GM21737 (cell line): ENCODE results near the gene PPRC1.

Experiments
- ATAC-seq: cut with Tn5 transposase; IDR thresholded peaks from one replicate; pipeline ENCODE4 v1.9.1; 2021; ENCODE audit warnings: mild to moderate bottlenecking, moderate library complexity; ENCODE audit not compliant: unreplicated experiment

PPRC1 gene, protein sequence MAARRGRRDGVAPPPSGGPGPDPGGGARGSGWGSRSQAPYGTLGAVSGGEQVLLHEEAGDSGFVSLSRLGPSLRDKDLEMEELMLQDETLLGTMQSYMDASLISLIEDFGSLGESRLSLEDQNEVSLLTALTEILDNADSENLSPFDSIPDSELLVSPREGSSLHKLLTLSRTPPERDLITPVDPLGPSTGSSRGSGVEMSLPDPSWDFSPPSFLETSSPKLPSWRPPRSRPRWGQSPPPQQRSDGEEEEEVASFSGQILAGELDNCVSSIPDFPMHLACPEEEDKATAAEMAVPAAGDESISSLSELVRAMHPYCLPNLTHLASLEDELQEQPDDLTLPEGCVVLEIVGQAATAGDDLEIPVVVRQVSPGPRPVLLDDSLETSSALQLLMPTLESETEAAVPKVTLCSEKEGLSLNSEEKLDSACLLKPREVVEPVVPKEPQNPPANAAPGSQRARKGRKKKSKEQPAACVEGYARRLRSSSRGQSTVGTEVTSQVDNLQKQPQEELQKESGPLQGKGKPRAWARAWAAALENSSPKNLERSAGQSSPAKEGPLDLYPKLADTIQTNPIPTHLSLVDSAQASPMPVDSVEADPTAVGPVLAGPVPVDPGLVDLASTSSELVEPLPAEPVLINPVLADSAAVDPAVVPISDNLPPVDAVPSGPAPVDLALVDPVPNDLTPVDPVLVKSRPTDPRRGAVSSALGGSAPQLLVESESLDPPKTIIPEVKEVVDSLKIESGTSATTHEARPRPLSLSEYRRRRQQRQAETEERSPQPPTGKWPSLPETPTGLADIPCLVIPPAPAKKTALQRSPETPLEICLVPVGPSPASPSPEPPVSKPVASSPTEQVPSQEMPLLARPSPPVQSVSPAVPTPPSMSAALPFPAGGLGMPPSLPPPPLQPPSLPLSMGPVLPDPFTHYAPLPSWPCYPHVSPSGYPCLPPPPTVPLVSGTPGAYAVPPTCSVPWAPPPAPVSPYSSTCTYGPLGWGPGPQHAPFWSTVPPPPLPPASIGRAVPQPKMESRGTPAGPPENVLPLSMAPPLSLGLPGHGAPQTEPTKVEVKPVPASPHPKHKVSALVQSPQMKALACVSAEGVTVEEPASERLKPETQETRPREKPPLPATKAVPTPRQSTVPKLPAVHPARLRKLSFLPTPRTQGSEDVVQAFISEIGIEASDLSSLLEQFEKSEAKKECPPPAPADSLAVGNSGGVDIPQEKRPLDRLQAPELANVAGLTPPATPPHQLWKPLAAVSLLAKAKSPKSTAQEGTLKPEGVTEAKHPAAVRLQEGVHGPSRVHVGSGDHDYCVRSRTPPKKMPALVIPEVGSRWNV (N-terminal part only)

DNA sequence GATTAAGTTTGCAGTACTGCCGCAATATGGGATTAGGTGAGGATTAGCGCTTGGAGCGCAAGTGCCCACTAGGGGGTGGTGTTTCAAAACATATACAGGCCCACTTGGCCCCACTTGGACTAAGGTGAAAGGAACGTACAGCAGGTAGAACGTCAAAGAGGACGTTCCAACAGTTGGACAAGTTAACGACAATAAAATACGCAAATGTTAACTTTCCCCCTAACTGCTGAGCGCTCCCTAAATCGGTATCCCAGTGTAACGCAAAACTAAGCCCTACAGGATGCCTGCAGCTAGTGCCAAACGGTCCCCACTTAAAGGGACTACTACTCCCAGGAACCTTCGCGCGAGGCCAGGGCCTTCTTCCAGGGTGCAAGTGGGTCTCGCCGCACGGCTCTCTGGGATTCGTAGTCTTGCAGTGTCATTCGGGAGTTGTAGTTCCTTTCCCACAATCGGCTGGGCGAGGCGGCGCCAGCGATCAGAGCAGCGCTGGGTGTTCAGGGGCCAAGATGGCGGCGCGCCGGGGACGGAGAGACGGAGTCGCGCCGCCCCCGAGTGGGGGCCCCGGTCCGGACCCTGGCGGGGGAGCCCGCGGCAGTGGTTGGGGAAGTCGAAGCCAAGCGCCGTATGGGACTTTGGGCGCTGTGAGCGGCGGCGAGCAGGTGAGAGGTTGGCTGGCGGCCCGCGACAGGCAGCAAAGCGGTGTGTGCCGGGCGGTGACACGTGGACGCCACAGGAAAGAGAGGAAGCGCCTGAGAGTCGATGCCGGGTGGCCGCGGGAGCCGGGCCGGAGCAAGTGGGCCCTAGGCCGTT, at the start of gene PPRC1:
PPRC1 (plus strand) TSS at position 478 of the 810 bp plus-strand sequence; CDS start at position 507, 29 bp downstream.
- ATAC-seq: peak; percentile 95

DNA sequence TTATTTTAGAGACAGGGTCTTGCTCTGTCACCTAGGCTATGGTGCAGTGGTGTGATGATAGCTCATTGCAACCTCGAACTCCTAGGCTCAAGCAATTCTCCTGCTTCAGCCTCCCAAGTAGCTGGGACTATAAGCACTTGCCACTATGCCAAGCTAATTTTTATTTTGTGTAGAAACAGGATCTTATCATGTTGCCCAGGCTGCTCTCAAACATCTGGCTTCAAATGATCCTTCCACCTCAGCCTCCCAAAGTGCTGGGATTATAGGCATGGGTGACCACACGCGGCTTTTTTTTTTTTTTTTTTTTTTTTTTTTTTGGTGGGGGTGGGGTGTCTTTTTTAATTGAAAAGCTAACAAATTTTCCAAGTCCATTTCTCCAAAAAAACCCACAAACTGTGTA, 49.3 kb upstream of the PPRC1 start:
- ATAC-seq: no peak

DNA sequence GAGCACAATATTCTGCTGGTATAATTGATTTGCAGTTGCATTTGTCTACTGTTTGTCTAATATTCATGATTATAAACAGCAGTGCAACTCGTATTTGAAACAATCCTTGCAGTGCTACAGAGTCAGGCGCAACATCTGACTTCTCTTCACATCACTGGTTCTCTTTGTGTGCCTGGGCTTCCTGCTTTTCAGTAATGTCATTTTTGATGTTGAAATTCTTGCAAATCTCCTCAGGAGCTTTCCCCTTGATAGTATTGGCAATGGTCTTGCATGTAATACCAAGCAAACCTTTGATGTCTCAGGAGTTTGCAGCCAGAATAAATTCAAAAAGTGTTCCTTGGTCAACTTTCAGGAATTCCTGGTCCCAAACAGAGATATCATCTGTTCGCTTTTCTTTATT, 47.5 kb upstream of the PPRC1 start:
- ATAC-seq: no peak

DNA sequence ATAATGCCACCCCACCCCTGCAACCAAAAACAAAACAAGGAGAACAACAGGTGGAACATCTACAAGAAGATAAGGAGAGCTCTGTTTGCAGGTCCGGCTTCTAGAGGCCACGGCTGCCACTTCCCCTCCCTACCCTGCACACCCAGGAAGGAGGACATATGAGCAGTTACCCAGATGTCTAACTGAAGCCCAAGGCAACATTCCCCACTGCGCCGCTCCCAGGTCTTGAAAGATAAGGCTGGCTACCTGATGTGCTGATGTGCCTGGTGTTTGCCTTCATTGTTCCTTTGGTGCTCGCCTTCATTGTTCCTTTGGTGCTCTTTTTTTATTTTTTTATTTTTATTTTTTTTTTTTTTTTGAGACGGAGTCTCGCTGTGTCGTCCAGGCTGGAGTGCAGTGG, 46.6 kb upstream of the PPRC1 start:
- ATAC-seq: no peak

DNA sequence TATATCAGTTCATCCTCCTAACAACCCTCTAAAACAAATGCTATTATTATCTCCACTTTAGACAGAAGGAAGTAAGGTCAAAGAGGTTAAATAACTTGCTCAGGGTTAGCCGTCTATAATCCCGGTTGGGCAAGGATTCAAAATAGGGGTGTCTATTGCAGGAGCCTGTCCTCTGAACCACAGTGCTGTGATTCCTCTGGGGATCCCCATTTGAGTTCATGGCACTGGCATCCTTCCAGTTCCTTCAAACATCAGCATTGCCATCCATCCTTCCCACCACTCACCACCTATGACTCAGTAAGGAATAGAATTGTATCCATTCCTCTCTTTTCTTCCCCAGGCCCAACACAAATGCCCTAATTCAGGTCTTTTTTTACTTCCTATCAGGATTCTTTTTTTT, 42.1 kb upstream of the PPRC1 start:
- no peak for ATAC-seq

DNA sequence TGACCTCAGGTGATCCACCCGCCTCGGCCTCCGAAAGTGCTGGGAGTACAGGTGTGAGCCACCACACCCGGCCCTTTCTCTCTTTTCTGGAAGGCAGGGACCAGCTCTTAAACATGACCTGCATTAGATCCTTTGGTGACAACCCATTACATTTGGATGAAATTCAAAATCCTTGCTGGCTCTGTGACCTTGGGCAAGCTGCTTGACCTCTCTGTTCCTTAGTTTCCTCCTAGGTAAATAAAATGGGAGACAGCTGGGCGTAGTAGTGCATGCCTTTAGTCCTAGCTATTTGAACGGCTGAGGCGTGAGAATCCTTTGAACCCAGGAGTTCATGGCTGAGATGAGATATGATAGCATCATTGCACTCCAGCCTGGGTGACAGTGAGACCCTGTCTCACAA, 36.4 kb upstream of the PPRC1 start:
- no peak for ATAC-seq

DNA sequence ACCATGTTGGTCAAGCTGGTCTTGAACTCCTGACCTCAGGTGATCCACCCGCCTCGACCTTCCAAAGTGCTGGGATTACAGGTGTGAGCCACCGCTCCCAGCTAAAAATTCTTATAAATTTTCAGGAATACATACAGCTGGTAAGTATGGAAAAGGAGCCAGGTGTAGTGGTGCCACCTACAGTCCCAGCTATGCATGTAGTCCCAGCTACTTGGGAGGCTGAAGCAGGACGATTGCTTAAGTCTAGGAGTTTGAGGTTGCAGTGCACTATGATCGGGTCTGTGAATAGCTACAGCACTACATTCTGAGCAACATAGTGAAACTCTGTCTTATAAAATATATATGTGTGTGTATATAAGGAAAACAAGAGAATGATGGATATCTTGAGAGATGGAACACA, 31.7 kb upstream of the PPRC1 start:
- no peak for ATAC-seq

DNA sequence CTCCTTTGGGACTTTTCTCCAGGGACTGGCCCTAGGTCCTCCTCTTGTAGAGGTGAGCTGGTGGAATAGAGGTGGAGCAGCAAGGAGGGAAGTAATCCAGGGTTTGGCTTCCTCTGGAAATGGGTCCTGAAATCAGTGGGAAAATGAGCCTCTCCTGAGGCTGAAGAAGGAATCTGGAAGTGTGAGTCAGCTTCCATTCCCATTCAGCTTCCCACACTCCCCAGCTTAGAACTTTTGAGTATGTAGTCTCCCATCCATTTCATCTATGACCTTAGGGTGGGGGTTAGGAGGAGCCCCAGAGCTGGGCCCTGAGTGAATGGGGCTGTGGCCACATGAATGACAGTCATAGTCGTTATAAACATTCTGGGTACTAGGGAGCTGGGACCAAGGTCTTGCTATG, 30.4 kb upstream of the PPRC1 start:
- ATAC-seq: no peak

DNA sequence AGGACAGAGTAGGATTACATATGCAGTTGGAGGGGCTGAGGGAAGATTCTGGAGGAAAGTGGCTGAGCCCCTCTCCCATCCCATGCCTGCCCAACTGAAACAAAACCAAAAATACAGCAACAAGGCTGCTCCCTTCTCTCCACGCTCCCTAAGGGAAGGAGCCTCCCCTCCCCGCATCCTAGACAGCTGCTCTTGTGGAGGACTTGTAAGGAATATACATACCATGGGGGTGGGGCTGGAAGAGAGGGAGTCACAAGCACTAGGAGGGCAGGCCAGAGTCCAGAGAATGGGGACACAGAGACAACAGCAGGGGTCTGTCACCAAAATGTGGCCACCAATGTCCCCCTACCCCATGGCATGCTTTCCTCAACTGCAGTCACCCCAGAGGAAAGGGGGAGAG, 25.8 kb upstream of the PPRC1 start:
- ATAC-seq: no peak

DNA sequence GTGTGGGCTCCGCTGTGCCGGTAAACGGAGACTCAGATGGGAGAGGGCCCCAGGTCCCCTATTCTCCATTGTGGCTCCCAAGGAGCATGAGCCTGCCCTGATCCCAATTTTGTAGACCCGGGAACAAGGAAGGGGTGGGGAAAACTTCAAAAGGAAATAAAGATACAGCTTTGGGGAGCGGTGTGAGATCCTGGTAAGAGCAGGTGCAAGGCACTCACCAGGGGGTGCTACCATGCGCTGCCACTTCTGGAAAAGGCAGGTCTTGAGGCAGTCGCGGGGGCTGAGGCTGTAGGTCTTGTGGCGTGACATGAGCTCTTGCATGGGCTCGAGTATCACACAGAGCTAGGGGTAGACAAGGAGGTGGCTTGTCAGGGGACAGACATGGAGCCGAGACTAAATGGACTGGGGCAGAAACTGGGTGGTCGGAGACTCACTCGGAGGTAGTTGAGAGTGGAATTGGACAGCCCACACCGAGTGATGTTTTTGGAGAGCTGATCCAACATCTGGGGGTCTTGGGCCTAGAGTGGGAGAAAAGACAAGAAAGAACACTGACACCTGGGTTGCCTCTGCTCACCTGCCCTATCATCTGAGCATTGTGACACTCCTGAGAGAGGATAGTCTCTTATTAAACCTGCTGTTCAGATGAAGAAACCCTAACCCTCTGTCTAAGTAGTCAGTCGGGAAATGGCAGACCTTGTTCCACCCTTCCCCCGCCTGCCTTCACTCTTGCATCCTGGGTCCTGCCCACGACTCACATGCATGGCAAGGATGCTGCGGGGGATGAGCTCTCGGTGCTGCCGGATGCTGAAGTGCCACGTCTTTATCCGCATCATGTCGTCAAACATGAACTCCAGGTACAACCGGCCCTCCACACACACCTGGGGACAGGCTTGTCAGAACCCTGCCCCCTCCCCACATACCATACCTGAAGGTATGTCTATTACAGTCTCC, 23.4 kb upstream of the PPRC1 start:
- ATAC-seq: no peak

DNA sequence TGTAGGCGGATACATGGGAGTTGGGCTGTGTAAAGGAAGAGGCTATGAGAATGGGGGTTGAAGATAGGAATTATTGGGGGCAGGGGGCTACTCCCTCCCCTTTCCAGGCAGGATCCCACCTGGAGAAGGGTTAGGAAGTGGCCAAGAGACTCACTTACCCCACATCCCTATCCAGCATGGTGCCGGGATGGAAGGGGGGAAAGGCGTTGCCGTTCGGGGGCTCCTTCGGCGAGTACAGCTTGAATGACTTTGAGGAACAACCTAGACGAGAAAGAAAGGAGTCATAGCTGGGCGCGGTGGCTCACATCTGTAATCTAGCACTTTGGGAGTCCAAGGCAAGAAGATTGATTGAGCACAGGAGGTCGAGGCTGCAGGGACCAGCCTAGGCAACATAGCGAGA, 21.6 kb upstream of the PPRC1 start:
- no peak for ATAC-seq

DNA sequence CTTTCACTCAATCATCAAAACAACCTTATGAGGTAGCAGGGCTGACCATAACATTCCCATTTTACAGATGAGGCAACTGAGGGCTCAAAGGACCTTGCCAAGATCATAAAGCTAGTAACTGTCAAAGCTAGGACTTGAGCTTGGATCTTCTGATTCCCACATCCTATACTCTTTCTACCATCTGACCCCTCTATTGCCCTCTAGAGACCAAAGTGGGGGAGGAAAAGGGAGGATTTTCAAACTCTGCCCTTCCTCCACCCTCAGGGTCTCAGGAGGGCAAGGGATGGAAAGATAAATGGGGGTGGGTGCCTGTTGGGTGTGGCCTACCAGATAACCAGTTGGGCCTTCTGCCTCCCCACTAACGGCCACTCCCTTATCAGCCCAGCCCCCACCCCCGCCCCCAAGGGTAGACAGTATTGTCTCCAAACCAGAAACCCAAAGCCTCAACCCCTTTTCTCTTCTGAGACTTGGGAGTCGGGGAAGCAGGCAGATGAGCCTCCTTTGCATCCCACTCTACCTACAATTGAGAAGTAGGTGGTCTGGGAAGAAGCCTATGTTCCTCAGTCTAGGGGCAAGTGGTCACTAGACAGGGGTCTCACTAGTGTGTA, 20.5 kb upstream of the PPRC1 start:
- no peak for ATAC-seq

DNA sequence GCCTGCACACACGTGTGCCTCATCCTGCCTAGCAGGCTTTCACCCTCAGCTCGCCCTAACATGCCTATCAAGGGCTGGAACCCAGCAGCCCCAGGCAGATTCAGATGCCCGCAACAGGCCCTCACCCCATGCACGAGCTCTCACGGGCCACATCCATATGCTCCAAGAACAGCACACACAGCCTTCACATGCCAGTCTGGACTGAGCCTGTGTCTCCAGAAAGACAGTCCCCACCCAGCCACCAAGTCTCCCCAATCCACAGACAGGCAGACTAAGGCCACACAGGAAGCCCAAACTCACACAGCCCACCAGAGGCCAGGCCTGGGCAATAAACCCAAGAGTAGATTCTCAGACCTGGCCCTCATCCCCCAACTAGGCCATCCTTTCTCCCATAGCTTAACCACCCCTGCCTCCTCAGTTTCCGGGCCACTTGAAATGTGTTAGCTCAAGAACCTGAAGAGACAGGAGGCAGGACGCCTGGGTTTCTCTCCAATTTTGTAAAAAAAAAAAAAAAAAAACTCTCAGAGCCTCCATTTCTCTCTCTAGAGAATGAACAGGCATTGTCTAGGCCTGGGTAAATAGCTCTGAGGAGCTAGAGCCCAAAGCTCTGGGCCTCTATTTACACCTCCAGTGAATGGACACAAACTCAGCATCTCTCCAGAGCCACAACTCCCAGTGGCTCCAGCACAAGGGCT, 19.4 kb upstream of the PPRC1 start:
- no peak for ATAC-seq

DNA sequence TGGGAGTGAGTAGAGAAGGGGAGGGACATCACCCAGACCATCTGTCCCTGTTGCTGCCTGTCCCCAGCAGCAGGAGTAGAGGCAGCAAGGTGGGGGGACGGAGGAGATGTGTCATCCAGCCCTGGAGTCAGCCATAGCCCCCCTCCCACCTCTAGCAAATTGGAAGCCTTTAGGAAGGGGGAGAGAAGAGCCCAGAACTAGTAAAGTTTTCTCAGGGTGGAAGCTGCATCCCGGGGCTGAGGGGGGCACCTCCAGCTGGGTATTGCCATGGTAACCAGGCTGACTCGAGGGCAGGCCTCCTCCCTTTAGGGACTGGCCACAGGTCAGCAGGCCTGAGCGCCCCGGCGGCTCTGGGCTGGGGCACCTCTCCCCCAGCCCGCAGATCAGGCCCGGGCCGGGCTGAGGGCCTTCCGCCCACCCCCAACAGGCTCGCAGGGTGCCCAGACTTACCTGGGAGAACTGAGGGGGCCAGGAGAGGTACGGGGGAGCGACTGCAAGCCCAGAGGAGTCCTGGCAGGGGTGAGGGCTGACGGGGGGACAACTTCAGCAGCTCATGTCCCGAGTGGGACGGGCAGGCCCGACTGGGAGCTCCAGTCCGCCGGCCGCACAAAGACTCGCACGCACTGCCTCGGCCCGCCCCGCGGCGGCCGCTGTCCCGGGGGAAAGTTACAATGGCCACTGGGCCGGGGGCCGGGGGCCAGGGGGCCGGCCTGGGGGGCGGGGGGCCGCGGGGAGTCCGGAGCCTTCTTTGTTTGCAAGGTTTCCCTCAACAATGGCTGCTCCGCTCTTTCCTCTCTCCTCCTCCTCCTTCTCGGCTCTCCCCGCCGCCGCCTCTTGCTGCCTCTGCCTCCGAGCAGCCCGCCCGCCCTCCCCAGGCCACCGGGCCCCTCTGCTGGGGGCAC, 18.6 kb upstream of the PPRC1 start:
- ATAC-seq: peak; percentile 6

DNA sequence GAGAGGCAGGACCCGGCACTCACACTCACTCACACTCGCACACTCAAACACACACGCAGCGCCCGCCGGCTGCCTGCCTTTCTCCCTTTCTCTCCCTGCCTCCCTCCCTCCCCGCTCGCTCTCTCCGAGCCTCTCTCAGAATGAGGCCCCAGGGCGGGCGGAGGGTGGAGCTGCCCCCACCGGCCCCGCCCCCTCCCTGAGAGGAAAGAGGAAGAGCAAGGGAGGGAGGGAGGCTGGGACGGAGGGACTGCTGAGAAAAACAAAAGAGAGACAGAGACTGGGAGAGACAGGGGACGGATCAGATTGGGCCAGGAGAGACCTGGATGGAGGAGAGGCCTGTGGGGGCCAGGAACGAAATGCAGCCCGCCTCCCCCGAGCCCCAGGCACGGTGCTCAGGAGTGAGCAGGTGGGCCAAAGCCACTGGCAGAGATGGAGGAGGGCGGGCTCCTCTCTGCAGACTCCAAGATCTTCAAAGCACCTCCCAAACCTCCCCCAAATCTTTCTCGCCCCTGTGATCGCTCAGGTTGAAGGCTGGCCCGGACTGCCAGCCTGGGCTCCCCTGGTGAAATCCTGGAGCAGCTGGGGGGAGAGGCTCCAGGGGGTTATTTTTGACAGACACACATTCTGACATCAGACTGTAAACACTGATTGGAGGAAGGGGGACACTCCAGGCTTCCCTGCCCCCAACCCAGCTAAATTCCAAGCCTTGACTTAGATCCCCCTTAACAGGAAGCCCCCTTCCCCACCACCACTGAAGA, 17.8 kb upstream of the PPRC1 start:
- ATAC-seq: peak; percentile 62

DNA sequence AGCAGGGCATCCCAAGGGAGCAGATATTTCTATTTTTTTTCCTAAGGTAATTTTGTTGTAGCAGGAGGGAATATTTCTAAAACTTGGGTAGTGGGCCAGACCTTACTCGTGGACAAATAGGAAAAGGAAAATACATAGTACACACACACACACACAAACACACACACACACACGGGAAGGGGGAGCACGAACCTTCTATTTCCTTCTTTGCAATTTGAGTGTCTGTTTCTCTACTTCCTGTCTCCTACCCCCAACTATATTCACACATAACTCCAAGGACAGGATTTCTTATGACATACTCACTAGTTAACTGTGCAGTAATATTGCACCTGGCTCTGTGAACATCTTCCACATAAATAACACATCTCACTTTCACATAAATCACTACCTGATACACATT, 17.1 kb upstream of the PPRC1 start:
- no peak for ATAC-seq
